ENCODE measurements around the gene UTP3.
A peak's percentile ranks its signal among the peaks of the same experiment; 100 is the strongest.
"Not testable (repeated sequence)": the region's sequence is repeated elsewhere in the genome, so short reads cannot be mapped to it uniquely, and the experiment has no call there.

The UTP3 gene

DNA sequence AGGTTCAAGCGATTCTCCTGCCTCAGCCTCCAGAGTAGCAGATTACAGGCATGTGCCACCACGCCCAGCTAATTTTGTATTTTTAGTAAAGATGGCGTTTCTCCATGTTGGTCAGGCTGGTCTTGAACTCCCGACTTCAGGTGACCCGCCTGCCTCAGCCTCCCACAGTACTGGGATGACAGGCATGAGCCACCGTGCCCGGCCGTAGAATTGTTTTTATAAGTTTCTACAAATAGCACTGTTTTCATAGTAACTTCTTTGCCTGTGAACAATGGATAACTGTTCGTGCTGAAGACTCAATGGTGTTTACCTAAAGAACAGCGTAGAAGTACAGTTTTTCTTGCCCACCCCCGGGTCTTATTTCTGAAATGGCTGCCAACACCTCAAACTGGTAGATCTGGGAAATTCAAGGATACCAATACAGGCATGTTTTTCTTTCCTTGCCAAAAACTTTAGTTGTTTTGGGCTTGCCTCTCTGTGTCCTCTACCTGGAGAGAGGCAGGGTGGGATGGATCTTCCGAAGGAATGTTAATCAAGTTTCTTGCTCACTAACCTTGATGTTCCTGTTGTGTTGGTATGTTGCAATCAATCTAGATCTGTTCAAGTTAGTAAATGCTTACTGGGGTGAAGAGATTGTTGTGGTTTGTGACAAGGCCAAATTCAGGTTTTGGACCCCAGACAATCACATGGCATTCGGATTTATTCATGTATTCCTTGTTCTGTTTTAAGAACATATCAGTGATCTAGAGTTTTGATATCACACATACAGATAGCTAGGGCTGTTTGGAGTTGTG lies 30.7 kb downstream of the UTP3 start:
- DNase-seq (ENCODE audit: low read depth), result no peak

DNA sequence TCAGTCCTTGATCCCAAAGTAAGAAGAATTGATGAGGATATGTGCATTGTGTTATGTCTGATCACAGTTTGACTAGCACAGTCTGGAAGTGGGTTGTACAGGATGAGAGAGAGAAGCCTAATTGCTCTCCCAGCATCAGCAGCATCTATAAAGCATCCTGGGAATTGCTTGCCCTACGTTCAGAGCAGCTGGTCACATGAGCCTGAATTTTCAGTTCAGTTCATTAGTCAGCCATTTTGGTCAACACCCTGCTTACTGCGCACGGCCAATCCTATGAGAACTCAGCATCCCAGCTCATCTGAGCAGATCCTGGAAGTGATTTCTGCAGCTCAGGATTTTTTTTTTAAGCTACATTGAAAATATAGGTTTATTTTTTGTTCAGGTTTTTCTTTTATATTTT lies 33.4 kb downstream of the UTP3 start, which contains the start of gene RUFY3:
RUFY3 (plus strand) TSS at position 218 of the 400 bp plus-strand sequence. CDS start 610 bp downstream, outside the sequence.
- no peak for DNase-seq (ENCODE audit: low read depth)

DNA sequence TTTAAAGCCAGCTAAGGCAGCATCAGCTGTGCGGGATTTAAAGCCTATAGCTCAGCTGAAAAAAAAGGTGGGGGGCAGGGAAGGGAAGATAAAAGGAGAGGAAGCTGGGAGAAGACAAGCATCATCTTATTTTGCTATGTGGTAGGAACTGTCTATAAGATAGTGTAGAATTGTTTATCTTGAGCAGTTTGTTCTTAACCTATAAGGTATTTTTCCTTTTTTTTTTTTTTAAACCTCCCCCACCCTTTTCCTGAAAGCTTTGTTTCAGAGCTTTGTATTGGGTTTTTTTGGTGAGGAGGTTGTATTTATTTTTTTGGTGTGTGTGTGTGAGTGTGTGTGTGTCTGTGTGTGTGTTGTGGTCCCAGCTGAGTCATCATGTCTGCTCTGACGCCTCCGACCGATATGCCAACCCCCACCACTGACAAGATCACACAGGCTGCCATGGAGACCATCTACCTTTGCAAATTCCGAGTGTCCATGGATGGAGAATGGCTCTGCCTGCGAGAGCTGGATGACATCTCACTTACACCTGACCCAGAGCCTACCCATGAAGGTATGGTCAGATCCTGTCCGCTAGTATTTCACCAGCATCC lies 34.0 kb downstream of the UTP3 start:
- DNase-seq (ENCODE audit: low read depth), result peak; percentile 38

DNA sequence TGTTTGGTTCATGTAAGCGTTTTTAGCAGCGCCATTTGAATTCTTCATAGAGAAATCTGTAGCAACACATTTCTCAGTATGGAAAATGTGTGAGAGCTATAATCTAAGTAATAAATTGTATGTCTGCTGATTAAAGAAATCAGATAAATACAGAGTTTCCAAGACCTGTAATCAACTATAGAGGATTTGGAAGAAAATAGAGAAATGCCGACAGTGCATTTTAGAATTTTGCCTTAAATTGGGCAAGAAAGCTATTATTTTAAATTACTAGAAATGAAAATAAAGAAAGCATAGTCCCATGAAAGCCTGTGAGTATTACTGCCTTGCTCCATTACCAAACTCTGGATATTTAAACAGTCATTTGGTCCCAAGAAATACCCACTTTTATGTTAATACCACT lies 36.1 kb downstream of the UTP3 start:
- DNase-seq (ENCODE audit: low read depth), result no peak

DNA sequence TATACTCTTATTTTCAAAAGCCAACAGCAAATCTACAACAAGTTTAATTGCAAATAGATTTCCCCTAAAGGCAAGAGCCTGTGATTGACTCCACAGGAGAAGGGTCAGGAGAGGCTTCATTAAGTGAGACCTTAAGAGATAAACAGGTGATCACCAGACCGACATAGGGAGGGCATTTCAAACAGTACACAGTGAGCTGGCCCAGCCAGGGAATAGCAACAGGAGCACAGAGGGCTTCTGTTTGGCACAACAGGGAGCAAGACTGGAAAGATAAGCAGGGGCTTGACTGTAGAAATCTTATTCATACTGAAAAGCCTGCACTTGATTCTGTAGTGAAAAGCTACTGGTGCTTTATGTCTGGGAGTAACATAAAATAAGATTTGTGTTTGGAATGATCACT lies 37.3 kb downstream of the UTP3 start:
- DNase-seq (ENCODE audit: low read depth), result no peak

DNA sequence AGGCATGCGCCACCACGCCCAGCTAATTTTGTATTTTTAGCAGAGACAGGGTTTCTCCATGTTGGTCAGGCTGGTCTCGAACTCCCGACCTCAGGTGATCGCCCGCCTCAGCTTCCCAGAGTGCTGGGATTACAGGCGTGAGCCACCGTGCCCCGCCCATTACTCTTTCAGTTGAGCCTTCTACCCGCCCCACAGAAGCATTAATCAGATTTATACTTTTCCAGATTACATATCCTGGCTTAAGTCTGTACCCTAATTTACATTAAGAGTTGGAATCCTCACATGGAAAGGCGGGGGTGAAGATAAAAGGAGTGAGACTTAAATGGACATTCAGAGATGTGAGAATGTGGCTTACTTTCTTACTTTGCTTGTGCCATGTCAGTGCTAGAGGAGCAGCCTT lies 38.2 kb downstream of the UTP3 start:
- DNase-seq (ENCODE audit: low read depth), result not testable (repeated sequence)

DNA sequence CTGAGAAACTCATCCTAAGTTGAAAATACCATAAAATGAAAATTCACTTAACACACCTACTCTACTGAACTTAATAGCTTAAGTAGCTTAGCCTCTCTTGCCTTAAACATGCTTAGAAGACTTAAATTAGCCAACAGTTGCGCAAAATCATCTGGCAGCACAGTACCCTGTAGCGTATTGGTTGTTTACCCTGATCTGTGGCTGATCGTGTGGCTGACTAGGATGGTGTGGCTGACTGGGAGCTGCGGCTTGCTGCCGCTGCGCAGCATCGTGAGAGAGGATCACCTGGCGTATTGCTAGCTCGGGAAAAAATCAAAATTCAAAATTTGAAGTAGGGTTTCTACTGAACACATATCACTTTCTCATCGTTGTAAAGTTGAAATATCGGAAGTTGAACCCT lies 39.8 kb downstream of the UTP3 start:
- DNase-seq (ENCODE audit: low read depth), result no peak

DNA sequence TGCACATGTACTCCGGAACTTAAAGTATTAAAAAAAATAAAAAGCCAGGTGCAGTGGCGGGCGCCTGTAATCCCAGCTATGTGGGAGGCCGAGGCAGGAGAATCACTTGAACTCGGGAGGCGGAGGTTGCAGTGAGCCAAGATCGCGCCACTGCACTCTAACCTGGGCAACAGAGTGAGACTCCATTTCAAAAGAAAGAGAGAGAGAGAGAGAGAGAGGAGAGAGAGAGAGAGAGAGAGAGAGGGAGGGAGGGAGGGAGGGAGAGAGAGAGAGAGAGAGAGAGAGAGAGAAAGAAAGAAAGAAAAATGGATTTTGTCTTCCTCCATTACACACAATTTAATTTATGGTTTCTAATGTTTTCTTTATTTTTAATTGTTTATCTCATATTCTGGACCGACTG lies 44.5 kb downstream of the UTP3 start:
- DNase-seq (ENCODE audit: low read depth), result not testable (repeated sequence)

DNA sequence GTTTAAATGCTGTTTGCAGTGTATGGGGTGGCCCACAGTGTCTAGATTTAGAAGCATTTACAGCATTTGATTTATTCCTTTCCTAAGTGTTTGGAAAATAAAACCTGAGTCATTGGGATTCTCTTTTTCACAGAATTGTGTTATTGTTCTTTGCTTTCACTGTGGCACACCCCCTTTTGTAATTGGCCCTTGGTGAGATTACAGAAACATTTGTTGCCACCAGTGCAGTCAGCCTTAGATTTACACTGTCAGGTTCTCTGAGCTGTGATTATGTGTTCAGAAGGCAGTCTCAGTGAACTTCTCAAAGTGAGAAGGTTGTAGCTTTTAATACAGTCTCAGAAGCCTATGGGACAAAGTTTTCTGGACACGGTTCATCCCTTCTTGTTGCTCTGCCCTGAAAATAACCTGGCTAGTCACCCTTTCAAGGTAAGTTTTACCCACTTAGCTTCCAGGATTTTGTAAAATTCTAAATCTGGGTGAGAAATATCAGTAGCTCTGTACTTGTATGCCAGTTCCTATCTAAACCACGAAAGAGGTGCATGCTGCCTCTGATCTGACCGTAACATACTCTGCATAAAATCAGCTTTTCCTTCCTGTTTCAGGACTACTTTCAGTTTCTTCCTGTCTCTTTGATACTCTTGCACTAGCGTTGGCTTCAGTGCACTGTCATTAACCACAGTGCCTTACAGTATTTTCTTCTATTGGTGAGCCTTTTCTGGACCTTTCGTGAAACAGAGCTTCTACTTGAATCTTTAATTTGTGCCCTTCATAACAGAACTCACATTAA lies 46.0 kb downstream of the UTP3 start:
- DNase-seq (ENCODE audit: low read depth), result no peak

DNA sequence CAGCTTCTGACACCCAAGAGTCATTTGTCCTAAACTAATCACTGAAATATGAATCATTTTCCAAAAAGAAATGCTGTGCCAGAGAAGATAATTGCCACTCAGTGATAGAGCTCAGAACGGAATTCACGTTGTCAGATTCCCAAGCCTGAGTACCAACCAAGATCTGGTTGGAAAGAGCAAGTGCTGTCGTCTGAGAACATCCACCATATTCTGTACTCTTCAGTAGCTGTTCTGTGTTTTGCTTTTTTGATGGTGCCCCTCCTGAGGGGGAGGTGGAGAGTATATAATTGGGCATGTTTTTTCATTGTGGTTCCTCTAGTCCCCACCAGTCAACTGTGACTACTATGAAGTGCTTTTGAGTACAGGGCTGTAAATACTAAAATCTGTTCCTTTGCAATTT lies 46.6 kb downstream of the UTP3 start:
- DNase-seq (ENCODE audit: low read depth), result no peak

DNA sequence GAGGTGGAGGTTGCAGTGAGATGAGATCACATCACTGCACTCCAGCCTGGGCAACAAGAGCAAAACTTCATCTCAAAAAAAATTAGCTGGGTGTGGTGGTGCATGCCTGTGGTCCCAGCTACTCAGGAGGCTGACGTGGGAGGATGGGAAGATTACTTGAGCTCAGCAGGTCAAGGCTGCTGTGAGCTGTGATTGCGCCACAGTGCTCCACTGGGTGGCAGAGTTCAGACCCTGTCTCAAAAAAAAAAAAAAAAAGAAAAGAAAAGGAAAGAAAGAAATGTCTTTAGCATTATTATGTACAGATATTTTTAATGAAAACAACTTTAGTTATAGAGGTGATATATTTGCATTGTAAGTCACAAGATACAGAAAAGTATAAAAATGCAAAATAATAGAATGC lies 47.6 kb downstream of the UTP3 start:
- DNase-seq (ENCODE audit: low read depth), result not testable (repeated sequence)

DNA sequence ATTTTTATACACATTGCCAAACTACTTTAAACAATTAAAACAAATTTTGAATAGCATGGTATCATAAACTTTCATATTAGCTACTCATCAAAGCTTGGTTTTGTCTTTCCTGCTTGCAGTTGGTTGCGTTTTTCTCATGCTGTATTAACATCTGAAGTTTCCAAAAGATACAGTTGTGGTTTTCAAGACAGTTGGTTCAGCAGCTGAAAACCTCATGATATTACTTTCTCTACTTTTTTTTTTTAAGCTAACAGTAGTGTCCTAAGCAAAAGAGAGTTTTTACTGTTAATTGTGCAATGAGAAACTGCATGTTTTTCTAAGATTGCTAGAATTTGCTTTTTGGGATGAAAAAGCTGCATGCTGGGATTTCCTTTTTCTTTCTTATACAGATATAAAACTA lies 48.7 kb downstream of the UTP3 start:
- DNase-seq (ENCODE audit: low read depth), result no peak

DNA sequence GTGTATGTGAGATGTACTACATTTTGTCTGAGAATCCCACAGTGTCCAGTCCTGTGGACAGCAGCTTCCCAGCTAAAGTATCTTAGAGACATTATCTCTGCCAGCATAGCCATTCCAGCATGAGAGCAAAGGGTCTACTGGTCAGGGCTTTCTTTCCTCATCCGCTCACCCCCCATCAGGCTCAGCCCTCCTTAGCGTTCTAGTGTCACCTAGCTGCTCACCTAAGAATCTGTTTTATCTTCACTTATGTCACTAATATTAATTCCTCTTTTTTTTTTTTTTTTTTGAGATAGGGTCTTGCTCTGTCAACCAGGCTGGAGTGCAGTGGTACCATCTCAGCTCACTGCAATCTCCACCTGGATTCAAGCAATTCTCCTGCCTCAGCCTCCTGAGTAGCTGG lies 49.1 kb downstream of the UTP3 start:
- no peak for DNase-seq (ENCODE audit: low read depth)

DNA sequence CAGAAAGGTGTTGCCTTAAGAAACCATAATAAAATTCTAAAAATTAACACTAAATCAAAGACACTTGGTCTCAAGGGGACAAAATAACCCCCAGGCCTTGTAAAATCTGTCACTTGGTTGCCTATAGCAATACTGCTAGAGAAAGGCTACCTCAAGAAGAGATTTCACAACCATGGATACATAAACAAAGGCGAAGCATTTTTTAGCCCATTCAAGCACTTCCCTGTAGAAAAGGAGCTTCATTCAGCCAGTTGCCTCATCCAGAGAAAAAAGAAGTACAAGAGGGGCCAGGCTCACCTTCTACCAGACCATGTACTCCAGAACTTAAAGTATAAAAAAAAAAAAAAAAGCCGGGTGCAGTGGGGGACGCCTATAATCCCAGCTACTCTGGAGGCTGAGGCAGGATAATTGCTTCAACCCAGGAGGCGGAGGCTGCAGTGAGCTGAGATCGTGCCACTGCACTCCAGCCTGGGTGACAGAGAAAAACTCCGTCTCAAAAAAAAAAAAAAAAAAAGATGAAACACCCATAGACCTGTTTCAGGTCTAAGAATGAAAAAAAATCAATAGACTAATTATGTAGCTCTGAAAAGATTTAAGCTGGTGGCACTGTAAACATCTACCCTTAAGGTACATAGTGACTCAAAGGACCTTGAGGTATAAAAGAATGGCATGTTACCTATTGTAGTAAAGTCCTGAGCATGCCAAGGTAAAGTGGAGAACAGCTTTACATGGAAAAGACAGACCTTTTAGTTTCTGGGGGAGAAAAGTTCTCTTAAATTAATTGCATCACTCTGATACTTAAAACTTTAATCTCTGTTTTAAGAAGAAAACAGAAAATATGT lies 51.4 kb downstream of the UTP3 start:
- no peak for DNase-seq (ENCODE audit: low read depth)

Data from stimulated activated CD4-positive, alpha-beta T cell treated with anti-CD3 and anti-CD28 coated beads, Interleukin-2, amount 100 ng/mL, for 4 hours (primary cell).